GM18519 (cell line): ENCODE data around the gene PAFAH2.
"Not testable (repeated sequence)": the region's sequence is repeated elsewhere in the genome, so short reads cannot be mapped to it uniquely, and the experiment has no call there.

Experiments used
- ATAC-seq: cut with Tn5 transposase; IDR thresholded peaks from one replicate; pipeline ENCODE4 v1.9.1; 2021; ENCODE audit warnings: mild to moderate bottlenecking, moderate library complexity; ENCODE audit not compliant: unreplicated experiment, low FRiP score

PAFAH2 gene

GRCh38 chr1:25943511-25943910 is 54.4 kb downstream of the PAFAH2 start:
- ATAC-seq, result not testable (repeated sequence)

- no peak for ATAC-seq
Measured at GRCh38 chr1:25936947-25937346, 60.9 kb downstream of the PAFAH2 start.

GRCh38 chr1:25933479-25934365 is 64.1 kb downstream of the PAFAH2 start:
- ATAC-seq, result no peak

- ATAC-seq, result not testable (repeated sequence)
Measured at GRCh38 chr1:25932811-25933400, 65.0 kb downstream of the PAFAH2 start.

- ATAC-seq, result no peak
Measured at GRCh38 chr1:25932321-25932720, 65.5 kb downstream of the PAFAH2 start.

- no peak for ATAC-seq
Measured at GRCh38 chr1:25929016-25929415, 68.8 kb downstream of the PAFAH2 start.

- no peak for ATAC-seq
Measured at GRCh38 chr1:25927521-25928265, 70.2 kb downstream of the PAFAH2 start.

- no peak for ATAC-seq
Measured at GRCh38 chr1:25926731-25927496, 70.9 kb downstream of the PAFAH2 start.

GRCh38 chr1:25924454-25924853 is 73.4 kb downstream of the PAFAH2 start:
- no peak for ATAC-seq

- ATAC-seq, result no peak
Measured at GRCh38 chr1:25922971-25923552, 74.8 kb downstream of the PAFAH2 start.

GRCh38 chr1:25922056-25922970 is 75.5 kb downstream of the PAFAH2 start:
- no peak for ATAC-seq

- no peak for ATAC-seq
Measured at GRCh38 chr1:25918615-25919014, 79.2 kb downstream of the PAFAH2 start.

GRCh38 chr1:25917996-25918395 is 79.9 kb downstream of the PAFAH2 start:
- ATAC-seq, result no peak

GRCh38 chr1:25916460-25916859 is 81.4 kb downstream of the PAFAH2 start:
- no peak for ATAC-seq

GRCh38 chr1:25914074-25914995 is 83.5 kb downstream of the PAFAH2 start:
- no peak for ATAC-seq

GRCh38 chr1:25913206-25913605 is 84.7 kb downstream of the PAFAH2 start:
- no peak for ATAC-seq

GRCh38 chr1:25912076-25912831 is 85.6 kb downstream of the PAFAH2 start:
- no peak for ATAC-seq
